Sigmoid colon (tissue), 7 donors: ENCODE measurements around the gene PDE11A. TPM values are rescaled to one million over a fixed set of nuclear protein-coding genes. Genes with fewer than 3 reads are reported as not detected.

Source experiments
- DNase-seq: peaks from one replicate; pipeline ENCODE4 v3.0.0-alpha.2; 2019
- H3K27ac ChIP-seq, 4 donors: fragments of 200-600 bp; sonication (generic); one replicate each; pipeline ENCODE4 v1.5.1; 2016 to 2019; ENCODE audit warnings: mild to moderate bottlenecking in 1 of 4
- H3K27me3 ChIP-seq, 3 donors: fragments of 200-600 bp; sonication (generic); one replicate each; pipeline ENCODE4 v1.5.1; 2019; ENCODE audit warnings: mild to moderate bottlenecking in 1 of 3
- H3K36me3 ChIP-seq, 4 donors: fragments of 200-600 bp; sonication (generic); one replicate each; pipeline ENCODE4 v1.5.1; 2016 to 2019
- H3K4me1 ChIP-seq, 4 donors: fragments of 200-600 bp; sonication (generic); one replicate each; pipeline ENCODE4 v1.5.1; 2017 to 2019
- H3K4me3 ChIP-seq, 4 donors: fragments of 200-600 bp; sonication (generic); one replicate each; pipeline ENCODE4 v1.5.1; 2017 to 2019; ENCODE audit warnings: mild to moderate bottlenecking in 2 of 4, moderate library complexity in 1 of 4
- H3K9me3 ChIP-seq, 4 donors: fragments of 200-600 bp in 3 of 4; sonication (generic) in 3 of 4; one replicate each; pipeline versions ENCODE4 v1.5.1 to v1.6.1; 2013 to 2019
- CTCF ChIP-seq, 4 experiments: fragments of 450-650 bp in 3 of 4; fragments of 200-600 bp in 1 of 4; IDR thresholded peaks; one replicate each; pipeline ENCODE4 v1.5.1; 2016 to 2019; ENCODE audit warnings: antibody characterized with exemption in 4 of 4, mild to moderate bottlenecking in 3 of 4, moderate library complexity in 2 of 4
- EP300 ChIP-seq, 4 donors: sonication (generic); formaldehyde crosslinking; IDR thresholded peaks; one replicate each; pipeline ENCODE4 v1.6.1; 2017; ENCODE audit warnings: antibody characterized with exemption in 4 of 4
- POLR2A ChIP-seq, 2 donors: fragments of 450-650 bp; IDR thresholded peaks; one replicate each; pipeline ENCODE4 v1.6.1; 2016; ENCODE audit warnings: antibody characterized with exemption in 2 of 2, mild to moderate bottlenecking in 2 of 2, moderate library complexity in 2 of 2
- POLR2AphosphoS5 ChIP-seq, 4 donors: sonication (generic); formaldehyde crosslinking; IDR thresholded peaks; one replicate each; pipeline ENCODE4 v1.6.1; 2017; ENCODE audit warnings: antibody characterized with exemption in 4 of 4
- WGBS, 2 donors: extraction: QIAGEN DNeasy Blood & Tissue Kit; methylation state at CpG; one replicate each; pipeline ENCODE4 v1.1.7; 2013; 5-methylcytosine and 5-hydroxymethylcytosine counted together
- intact Hi-C: fragments of 100-400 bp; cut with DNase I; formaldehyde crosslinking; loops from one replicate; pipeline ENCODE4 v1.15.1; 2023
- polyA plus RNA-seq, 3 donors: library from polyadenylated mRNA; stranded (reverse); fragments of 200-250 nt; gene quantifications; one replicate each; pipeline ENCODE4 v1.2.3, GENCODE V29; 2013
- total RNA-seq, 4 donors: library from RNA; depleted of rRNA; stranded (reverse); fragments of >200 nt; gene quantifications; one replicate each; pipeline ENCODE4 v1.1.0, GENCODE V29; 2016
- donor health status: healthy with polysubstance abuse.
- donor health status: Bipolar disorder and iron deficiency.
- donor health status: healthy.

Gene PDE11A
- total and polyA plus RNA-seq, 7 donors = 0.57 to 16.8 (median 4.3) TPM; not detected in 2

GRCh38 chr2:177693658-177694339 is 378.8 kb downstream of the PDE11A start:
- no peak overlapping the region for H3K27ac ChIP-seq
- no peak for DNase-seq

GRCh38 chr2:177692783-177693269 is 379.8 kb downstream of the PDE11A start:
- Histone ChIP-seq H3K27me3 (no peaks in the 10 kb centered on the region), H3K36me3 (no peaks in the 10 kb centered on the region), H3K4me1 (no peaks in the 10 kb centered on the region), H3K27ac (no peak overlapping the region), H3K9me3 (no peaks in the 10 kb centered on the region), H3K4me3 (no peak overlapping the region)
- intact Hi-C loops = no loop called here
- no peak for TF ChIP-seq CTCF (IDR thresholded peaks at IDR 0.05)
- TF ChIP-seq POLR2A (IDR thresholded peaks at IDR 0.05) = no peak
- TF ChIP-seq POLR2AphosphoS5 (IDR thresholded peaks at IDR 0.05) = no peak
- no peak for TF ChIP-seq EP300 (IDR thresholded peaks at IDR 0.05)
- no peak for DNase-seq
- WGBS, 2 donors = 90 to 93% methylated on average over 4 of the region's 4 CpGs

More at GRCh38 chr2:177693658-177694339, 378.8 kb downstream of the PDE11A start:
- no peaks in the 10 kb centered on the region for H3K27me3 ChIP-seq
- H3K4me1 ChIP-seq = no peaks in the 10 kb centered on the region
- TF ChIP-seq POLR2AphosphoS5 (IDR thresholded peaks at IDR 0.05) = no peak
- TF ChIP-seq CTCF (IDR thresholded peaks at IDR 0.05) = no peak
- no peak for TF ChIP-seq POLR2A (IDR thresholded peaks at IDR 0.05)
- TF ChIP-seq EP300 (IDR thresholded peaks at IDR 0.05) = no peak
- intact Hi-C loops = no loop called here
- H3K4me3 ChIP-seq = no peak overlapping the region
- no peaks in the 10 kb centered on the region for H3K9me3 ChIP-seq
- H3K36me3 ChIP-seq = no peaks in the 10 kb centered on the region
- 87 to 91% methylated on average over 7 of the region's 7 CpGs for WGBS, 2 donors

- no peaks in the 10 kb centered on the region for H3K36me3 ChIP-seq
- no peak for TF ChIP-seq EP300 (IDR thresholded peaks at IDR 0.05)
- TF ChIP-seq POLR2A (IDR thresholded peaks at IDR 0.05) = no peak
- TF ChIP-seq CTCF (IDR thresholded peaks at IDR 0.05) = no peak
- no peak for TF ChIP-seq POLR2AphosphoS5 (IDR thresholded peaks at IDR 0.05)
- H3K9me3 ChIP-seq = no peaks in the 10 kb centered on the region
- DNase-seq = no peak
- H3K4me1 ChIP-seq = no peaks in the 10 kb centered on the region
- no peaks in the 10 kb centered on the region for H3K27me3 ChIP-seq
- H3K4me3 ChIP-seq = no peak overlapping the region
- no peak overlapping the region for H3K27ac ChIP-seq
- WGBS, 2 donors = 20 to 57% methylated on average over 2 of the region's 2 CpGs
- intact Hi-C loops = no loop called here
Measured at GRCh38 chr2:177692042-177692782, 380.4 kb downstream of the PDE11A start.

- 0% methylated on average over 1 of the region's 1 CpG for WGBS, 2 donors
- no peaks in the 10 kb centered on the region for H3K36me3 ChIP-seq
- intact Hi-C loops = no loop called here
- no peak for DNase-seq
- H3K9me3 ChIP-seq = no peaks in the 10 kb centered on the region
- TF ChIP-seq POLR2AphosphoS5 (IDR thresholded peaks at IDR 0.05) = no peak
- no peak overlapping the region for H3K4me3 ChIP-seq
- H3K27me3 ChIP-seq = no peaks in the 10 kb centered on the region
- no peak overlapping the region for H3K27ac ChIP-seq
- H3K4me1 ChIP-seq = no peaks in the 10 kb centered on the region
Measured at GRCh38 chr2:177691177-177691576, 381.4 kb downstream of the PDE11A start.

GRCh38 chr2:177689623-177690022 is 383.0 kb downstream of the PDE11A start:
- Histone ChIP-seq H3K27me3 (no peaks in the 10 kb centered on the region), H3K4me1 (no peaks in the 10 kb centered on the region), H3K27ac (no peak overlapping the region), H3K9me3 (no peaks in the 10 kb centered on the region), H3K4me3 (no peak overlapping the region), H3K36me3 (no peaks in the 10 kb centered on the region)
- 35 to 37% methylated on average over 4 of the region's 4 CpGs for WGBS, 2 donors
- TF ChIP-seq POLR2AphosphoS5 (IDR thresholded peaks at IDR 0.05) = no peak
- TF ChIP-seq POLR2A (IDR thresholded peaks at IDR 0.05) = no peak
- TF ChIP-seq CTCF (IDR thresholded peaks at IDR 0.05) = no peak
- no peak for TF ChIP-seq EP300 (IDR thresholded peaks at IDR 0.05)
- intact Hi-C loops = no loop called here
- no peak for DNase-seq
